Upper lobe of left lung (tissue), 6 donors: Measurements from ENCODE around the gene LRRC53. TPM values are rescaled to one million over a fixed set of nuclear protein-coding genes. Genes with fewer than 3 reads are reported as not detected.

Experiments
- ATAC-seq, 2 donors: fragments of 200-7000 bp; cut with Tn5 transposase; one replicate each; pipeline ENCODE4 v1.9.1; 2022; ENCODE audit warnings: mild to moderate bottlenecking in 2 of 2, moderate library complexity in 2 of 2; ENCODE audit not compliant: low FRiP score in 2 of 2
- DNase-seq, 2 donors: peaks; one replicate each; pipeline ENCODE4 v3.0.0-alpha.2; 2019 to 2020
- H3K27ac ChIP-seq, 4 donors: fragments of 200-600 bp; sonication (generic); one replicate each; pipeline ENCODE4 v1.5.1; 2016 to 2019
- H3K27me3 ChIP-seq, 4 donors: fragments of 200-600 bp; sonication (generic); one replicate each; pipeline ENCODE4 v1.5.1; 2017 to 2019
- H3K36me3 ChIP-seq, 4 donors: fragments of 200-600 bp; sonication (generic); one replicate each; pipeline ENCODE4 v1.5.1; 2016 to 2019
- H3K4me1 ChIP-seq, 4 donors: fragments of 200-600 bp; sonication (generic); one replicate each; pipeline ENCODE4 v1.5.1; 2018 to 2019
- H3K4me3 ChIP-seq, 4 donors: fragments of 200-600 bp; sonication (generic); one replicate each; pipeline ENCODE4 v1.5.1; 2017 to 2019; ENCODE audit warnings: mild to moderate bottlenecking in 2 of 4, moderate library complexity in 1 of 4
- H3K9me3 ChIP-seq, 4 donors: fragments of 200-600 bp; sonication (generic); one replicate each; pipeline ENCODE4 v1.5.1; 2018 to 2019
- CTCF ChIP-seq, 6 experiments: fragments of 450-650 bp in 4 of 6; fragments of 200-600 bp in 2 of 6; sonication (generic) in 2 of 6; IDR thresholded peaks; one replicate each; pipeline ENCODE4 v1.5.1; 2016 to 2019; ENCODE audit warnings: antibody characterized with exemption in 6 of 6
- EP300 ChIP-seq, 4 donors: sonication (generic); formaldehyde crosslinking; IDR thresholded peaks; one replicate each; pipeline ENCODE4 v1.5.1; 2017; ENCODE audit warnings: antibody characterized with exemption in 4 of 4, control low read depth in 2 of 4
- POLR2A ChIP-seq, 4 donors: fragments of 450-650 bp; IDR thresholded peaks; one replicate each; pipeline ENCODE4 v1.5.1; 2016 to 2017; ENCODE audit warnings: antibody characterized with exemption in 4 of 4, mild to moderate bottlenecking in 2 of 4
- POLR2AphosphoS5 ChIP-seq, 2 donors: sonication (generic); formaldehyde crosslinking; IDR thresholded peaks; one replicate each; pipeline ENCODE4 v1.5.1; 2017; ENCODE audit warnings: antibody characterized with exemption in 2 of 2
- WGBS, 2 donors: methylation state at CpG; one replicate each; pipeline ENCODE4 v1.1.5; 2017 to 2018; 5-methylcytosine and 5-hydroxymethylcytosine counted together
- total RNA-seq, 6 donors: library from RNA; depleted of rRNA in 4 of 6; stranded (reverse); fragments of >200 nt in 4 of 6; gene quantifications; one replicate each; pipeline versions ENCODE4 v1.1.0 to v1.2.1, GENCODE V29; 2016 to 2021
- donor health status: DM: no; HTN: no; CAD: no; lungs with moderate emphysema.
- donor health status: DM: no; HTN: yes; CAD: no; lungs with severe emphysema.

The LRRC53 gene
- total RNA-seq, 6 donors from 2014 or later = not detected

GRCh38 chr1:74453277-74453676 is 59.1 kb downstream of the LRRC53 start:
- 72 to 92% methylated on average over 2 of the region's 2 CpGs for WGBS, 2 donors
- ATAC-seq = no peak
- TF ChIP-seq CTCF (IDR thresholded peaks at IDR 0.05) = no peak
- no peak for TF ChIP-seq POLR2AphosphoS5 (IDR thresholded peaks at IDR 0.05)
- no peak for TF ChIP-seq POLR2A (IDR thresholded peaks at IDR 0.05)
- TF ChIP-seq EP300 (IDR thresholded peaks at IDR 0.05) = no peak

GRCh38 chr1:74452035-74452434 is 60.4 kb downstream of the LRRC53 start:
- 40 to 52% methylated on average over 1 of the region's 1 CpG for WGBS, 2 donors
- Histone ChIP-seq H3K36me3 (no peaks in the 10 kb centered on the region), H3K9me3 (no peaks in the 10 kb centered on the region), H3K4me1 (no peaks in the 10 kb centered on the region), H3K27me3 (no peaks in the 10 kb centered on the region), H3K27ac (no peak overlapping the region), H3K4me3 (no peak overlapping the region)
- ATAC-seq (no peak), DNase-seq (no peak)
- TF ChIP-seq POLR2A (IDR thresholded peaks at IDR 0.05) = no peak
- no peak for TF ChIP-seq CTCF (IDR thresholded peaks at IDR 0.05)
- TF ChIP-seq POLR2AphosphoS5 (IDR thresholded peaks at IDR 0.05) = no peak
- TF ChIP-seq EP300 (IDR thresholded peaks at IDR 0.05) = no peak

More at GRCh38 chr1:74453277-74453676, 59.1 kb downstream of the LRRC53 start:
- H3K27me3 ChIP-seq = no peaks in the 10 kb centered on the region
- no peaks in the 10 kb centered on the region for H3K9me3 ChIP-seq
- no peak overlapping the region for H3K27ac ChIP-seq
- H3K4me3 ChIP-seq = no peak overlapping the region
- H3K4me1 ChIP-seq = no peaks in the 10 kb centered on the region
- no peaks in the 10 kb centered on the region for H3K36me3 ChIP-seq
- no peak for DNase-seq

- WGBS, 2 donors = 65 to 67% methylated on average over 1 of the region's 1 CpG
- H3K27ac ChIP-seq = no peak overlapping the region
- TF ChIP-seq EP300 (IDR thresholded peaks at IDR 0.05) (no peak), CTCF (IDR thresholded peaks at IDR 0.05) (no peak), POLR2A (IDR thresholded peaks at IDR 0.05) (no peak), POLR2AphosphoS5 (IDR thresholded peaks at IDR 0.05) (no peak)
- H3K9me3 ChIP-seq = no peaks in the 10 kb centered on the region
- DNase-seq (no peak), ATAC-seq (no peak)
- H3K36me3 ChIP-seq = no peaks in the 10 kb centered on the region
- H3K4me3 ChIP-seq = no peak overlapping the region
- H3K27me3 ChIP-seq = no peaks in the 10 kb centered on the region
- no peaks in the 10 kb centered on the region for H3K4me1 ChIP-seq
Observed at GRCh38 chr1:74437035-74437434, 75.4 kb downstream of the LRRC53 start.

GRCh38 chr1:74436078-74436477 is 76.3 kb downstream of the LRRC53 start:
- Histone ChIP-seq H3K4me3 (no peak overlapping the region), H3K27ac (no peak overlapping the region), H3K9me3 (no peaks in the 10 kb centered on the region), H3K27me3 (no peaks in the 10 kb centered on the region), H3K36me3 (no peaks in the 10 kb centered on the region), H3K4me1 (no peaks in the 10 kb centered on the region)
- DNase-seq (no peak), ATAC-seq (no peak)
- TF ChIP-seq EP300 (IDR thresholded peaks at IDR 0.05) (no peak), POLR2A (IDR thresholded peaks at IDR 0.05) (no peak), POLR2AphosphoS5 (IDR thresholded peaks at IDR 0.05) (no peak), CTCF (IDR thresholded peaks at IDR 0.05) (no peak)
- 58 to 68% methylated on average over 1 of the region's 1 CpG for WGBS, 2 donors

DNA sequence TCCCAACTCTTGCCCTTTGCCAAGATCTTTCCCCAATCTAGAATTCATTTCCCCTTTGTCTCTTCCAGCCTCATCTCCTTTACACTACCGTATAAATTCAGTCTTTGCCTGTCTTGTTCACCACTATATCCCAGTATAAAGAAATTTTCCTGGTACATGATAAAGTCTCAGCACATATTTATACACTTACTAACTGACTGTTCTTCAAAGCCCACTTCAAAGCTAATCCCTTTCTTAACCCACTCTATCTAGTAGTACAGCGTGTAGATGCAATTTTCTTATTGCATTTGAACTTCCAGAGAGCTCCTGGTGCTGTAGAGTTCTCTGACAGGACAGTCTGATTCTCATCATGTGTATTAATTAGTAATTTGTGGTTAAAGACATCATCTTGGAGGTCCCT is 78.1 kb downstream of the LRRC53 start:
- Histone ChIP-seq H3K4me1 (no peaks in the 10 kb centered on the region), H3K4me3 (no peak overlapping the region), H3K9me3 (no peaks in the 10 kb centered on the region), H3K36me3 (no peaks in the 10 kb centered on the region), H3K27ac (no peak overlapping the region), H3K27me3 (no peaks in the 10 kb centered on the region)
- ATAC-seq = no peak
- TF ChIP-seq POLR2AphosphoS5 (IDR thresholded peaks at IDR 0.05) = no peak
- TF ChIP-seq POLR2A (IDR thresholded peaks at IDR 0.05) = no peak
- TF ChIP-seq CTCF (IDR thresholded peaks at IDR 0.05) = no peak
- no peak for DNase-seq
- WGBS, 2 donors = 69 to 70% methylated on average over 2 of the region's 2 CpGs
